Stimulated activated CD4-positive, alpha-beta T cell treated with anti-CD3 and anti-CD28 coated beads, TNF-alpha, amount 100 ng/mL, for 4 hours (primary cell): Measurements from ENCODE around the gene CECR2.

Experiments used
- DNase-seq, 3 experiments: peaks; one replicate each; pipeline ENCODE4 v3.0.0-alpha.2; 2020; ENCODE audit warnings: low read depth in 3 of 3

Gene CECR2

DNA sequence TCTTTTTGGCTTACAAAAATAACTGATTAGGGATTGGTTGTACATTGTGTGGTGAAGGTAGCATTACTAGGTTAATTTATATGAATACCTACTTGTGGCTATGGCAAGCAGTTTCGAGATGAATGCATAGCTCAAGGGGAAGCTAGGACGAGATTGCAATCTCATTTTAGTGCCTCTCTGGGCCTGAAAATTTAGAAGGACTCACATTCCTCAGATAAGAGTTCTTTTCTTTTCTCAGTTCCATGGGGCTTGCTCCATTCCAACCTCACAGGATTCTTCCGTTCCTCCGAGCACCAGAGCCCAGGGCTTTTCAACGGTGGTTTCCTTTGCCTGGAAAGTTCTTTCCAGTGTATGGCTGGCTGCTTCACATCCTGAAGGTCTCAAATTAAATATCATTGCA is 82.1 kb downstream of the CECR2 start:
- no peak for DNase-seq

DNA sequence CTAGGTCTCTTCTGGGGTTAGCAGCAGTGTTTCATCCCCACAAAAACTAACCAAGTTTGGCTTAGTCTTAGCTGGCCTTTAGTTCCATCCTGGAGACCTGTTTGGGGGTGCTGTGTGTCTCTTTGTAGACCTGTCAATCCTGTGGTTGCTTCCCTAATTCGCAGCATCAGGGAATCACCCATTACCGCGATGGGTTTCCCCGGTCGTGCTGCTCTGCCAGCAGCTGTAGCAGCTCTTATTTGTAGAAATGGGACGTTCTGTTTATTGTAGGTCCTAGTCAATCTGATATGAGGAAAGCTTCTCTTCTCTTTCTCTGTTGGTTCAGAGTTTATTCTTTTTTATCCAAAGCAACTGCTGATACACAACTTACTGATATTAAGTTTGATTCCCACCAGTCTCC is 91.6 kb downstream of the CECR2 start:
- no peak for DNase-seq

DNA sequence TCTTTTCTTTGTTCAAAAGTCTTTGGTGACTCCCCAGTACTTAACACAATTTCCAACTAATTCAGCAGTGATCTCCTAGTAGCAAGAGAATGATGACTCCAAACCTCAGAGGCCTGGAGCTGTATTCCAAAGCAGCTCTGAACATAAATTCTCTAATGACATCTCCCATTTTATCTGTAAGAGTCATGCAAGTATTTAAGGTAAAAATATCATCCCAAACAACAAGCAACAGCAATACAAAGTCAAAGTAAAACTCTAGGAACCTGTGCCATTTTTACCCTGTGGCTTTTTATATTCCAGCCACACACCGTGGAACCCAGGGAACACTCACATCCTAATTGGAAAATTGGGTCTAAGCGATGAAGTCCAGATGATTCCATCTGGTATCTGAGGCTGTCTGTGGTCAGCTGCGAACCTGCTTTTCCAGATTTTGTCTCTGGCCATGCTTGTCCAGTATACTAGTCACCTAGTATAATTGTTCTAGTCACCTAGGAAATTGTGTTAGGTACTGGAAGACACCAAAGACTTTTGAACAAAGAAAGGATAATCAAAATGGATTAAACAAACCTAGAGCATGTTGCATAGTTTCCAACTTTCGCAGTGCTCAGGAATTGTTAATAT is 101.7 kb downstream of the CECR2 start:
- DNase-seq, result no peak

DNA sequence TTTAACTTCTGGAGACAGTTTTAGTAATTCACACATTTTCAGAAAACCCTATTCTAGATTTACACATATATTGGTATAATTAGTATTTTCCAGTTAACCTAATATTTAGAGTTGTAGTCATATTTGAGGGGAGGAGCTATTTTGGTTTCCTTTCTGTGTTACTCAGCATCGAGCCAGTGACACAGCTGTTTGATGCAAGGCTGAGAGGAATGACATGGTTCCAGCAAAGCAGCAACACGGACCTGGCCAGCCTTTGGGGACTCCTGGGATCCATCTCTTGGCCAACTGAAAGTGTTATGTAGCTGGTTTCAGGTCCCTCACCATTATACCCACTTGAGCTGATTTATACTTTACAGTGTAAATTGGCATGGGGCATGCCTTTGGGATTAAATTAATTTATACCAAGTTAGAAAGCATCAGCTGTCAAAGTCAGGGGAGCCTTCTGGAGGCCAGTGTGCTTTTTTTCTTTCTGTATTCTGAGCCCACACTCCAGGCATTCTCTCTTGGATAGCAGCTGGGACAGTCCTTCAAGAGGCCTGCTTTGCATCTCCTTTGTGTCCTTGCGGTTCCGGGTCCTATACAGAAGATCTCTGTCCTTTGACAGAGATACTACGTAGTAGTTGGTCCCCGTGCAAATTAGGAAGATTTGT is 102.8 kb downstream of the CECR2 start:
- no peak for DNase-seq

DNA sequence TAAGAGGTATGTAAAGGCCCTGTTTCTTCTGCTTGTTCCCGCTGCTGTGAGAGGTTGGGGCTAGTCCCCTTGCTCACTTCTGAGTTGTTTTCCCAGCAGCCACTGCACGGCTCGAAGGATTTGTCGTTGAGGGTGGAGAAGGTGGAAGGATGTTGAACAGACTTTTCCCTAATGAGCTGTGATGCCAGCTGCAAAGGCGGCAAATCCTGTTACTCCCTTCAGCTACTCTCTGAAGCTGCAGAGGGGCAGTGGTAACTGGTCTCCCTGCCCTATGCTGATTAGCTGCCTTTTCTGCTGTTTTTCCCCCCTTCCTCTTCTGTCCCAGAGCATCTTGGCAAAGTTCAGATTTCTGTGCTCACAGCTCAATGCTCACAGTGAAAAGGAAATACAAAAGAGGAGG is 103.7 kb downstream of the CECR2 start:
- DNase-seq, result no peak

DNA sequence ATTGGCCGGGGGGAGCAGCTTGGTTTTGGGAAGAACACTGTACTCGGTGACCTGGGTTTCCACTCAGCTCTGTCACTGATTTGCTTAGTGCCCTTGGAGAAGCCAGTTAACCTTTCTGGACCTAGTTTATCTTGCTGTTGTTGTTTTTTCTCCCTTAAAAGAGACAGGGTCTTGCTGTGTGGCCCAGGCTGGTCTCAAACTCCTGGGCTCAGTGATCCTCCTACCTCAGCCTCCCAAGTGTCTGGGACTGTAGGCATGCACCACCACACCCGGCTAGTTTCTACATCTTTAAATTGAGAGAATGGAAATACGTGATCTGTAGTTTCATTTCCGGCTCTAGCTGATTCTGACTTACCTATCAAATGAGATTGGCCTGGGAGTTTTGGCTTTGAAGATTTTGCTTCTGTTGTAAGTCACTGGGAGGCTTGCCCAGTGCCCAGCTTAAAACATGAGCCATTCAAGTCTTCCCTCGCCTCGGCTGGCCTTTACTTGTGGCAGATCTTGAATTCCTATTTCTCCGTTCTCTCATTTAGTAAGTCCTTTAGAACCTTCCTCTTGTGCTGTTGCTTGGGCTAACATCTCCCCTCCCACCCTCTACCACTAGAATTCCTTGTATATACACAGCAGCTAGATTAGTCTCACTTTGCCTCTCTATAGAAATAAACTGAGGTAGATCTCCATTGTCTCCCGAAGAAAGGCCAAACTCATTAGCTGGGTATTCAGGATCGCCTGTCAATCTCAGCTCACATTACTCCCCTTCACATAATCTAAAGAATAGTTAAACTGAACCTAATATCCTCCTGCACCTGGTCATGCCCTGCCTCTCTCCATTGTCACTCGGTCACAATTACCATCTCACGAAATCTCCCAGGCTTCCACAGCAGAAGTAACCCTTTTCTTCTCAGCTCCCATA is 106.3 kb downstream of the CECR2 start:
- no peak for DNase-seq

DNA sequence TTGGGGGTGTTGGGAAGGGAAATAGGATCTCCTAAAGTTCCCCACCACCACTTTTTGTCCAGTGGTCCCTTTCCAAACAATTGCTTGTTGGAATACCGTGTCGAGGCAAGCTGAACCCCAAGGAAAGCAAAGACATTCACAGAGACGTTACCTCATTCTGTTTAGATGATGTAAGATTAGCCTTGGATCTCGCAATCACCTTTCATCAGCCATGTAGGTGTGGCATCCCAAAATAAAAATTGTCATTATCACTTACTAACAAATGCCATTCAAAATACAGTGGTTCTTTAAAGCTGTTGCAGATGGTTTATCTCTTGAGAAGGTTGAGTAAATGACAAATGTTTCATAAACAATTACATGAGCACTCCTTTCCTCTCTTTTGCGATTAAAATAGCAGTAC is 107.6 kb downstream of the CECR2 start:
- no peak for DNase-seq

DNA sequence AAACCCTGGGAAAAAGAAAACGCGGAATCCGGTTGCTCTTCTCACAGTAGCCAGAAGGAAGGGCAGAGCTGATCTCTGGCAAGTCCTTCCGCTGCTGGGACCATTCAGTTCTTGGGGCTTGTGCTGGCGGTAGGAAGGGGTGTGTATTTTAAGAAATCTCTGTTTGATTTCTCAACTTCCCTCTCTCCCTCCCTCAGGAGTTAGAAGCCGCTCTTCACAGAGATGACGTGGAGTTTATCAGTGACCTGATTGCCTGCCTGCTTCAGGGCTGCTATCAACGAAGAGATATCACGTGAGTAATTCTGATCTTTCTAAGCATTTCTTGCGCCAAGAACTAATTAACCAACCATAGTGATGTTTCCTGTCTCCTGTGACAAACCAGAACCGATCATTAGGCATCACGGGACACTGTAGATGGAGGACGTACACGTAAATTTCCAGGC is 108.2 kb downstream of the CECR2 start:
- DNase-seq, result no peak

DNA sequence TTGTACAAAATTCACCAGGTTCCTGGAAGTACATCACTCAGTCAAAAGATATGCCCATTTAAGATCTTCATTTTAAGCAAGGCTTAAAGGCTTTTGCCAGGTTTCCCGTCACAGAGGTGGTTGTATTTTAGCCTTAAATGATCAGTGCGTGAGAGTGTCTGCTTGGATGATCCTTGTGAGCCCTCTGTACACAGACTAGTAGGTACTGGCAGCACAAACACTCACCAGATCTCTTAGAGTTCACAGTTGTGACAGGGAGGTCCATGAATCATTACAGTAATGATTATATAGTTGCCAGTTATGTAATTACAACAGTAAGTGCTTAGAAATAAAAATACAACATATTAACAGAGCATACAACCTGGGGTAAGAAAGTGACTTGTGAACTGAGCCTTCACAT is 109.9 kb downstream of the CECR2 start:
- DNase-seq, result no peak

DNA sequence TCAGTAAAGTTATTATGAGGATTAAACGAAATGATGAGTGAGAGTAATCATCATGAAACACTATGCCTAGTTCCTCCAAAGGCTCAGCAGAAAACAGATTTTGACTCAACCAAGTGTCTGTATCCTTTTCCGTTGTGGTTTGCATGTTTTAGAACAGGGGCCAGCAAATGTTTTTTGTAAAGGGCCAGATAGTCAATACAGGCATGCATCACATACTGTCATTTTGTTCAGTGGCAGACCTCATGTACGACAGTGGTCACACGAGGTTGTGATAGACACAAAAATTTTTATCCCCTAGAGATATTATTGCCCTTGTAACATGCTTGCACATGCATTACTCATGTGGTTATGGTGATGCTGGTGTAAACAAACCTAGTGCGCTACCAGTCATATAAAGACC is 112.2 kb downstream of the CECR2 start:
- DNase-seq, result no peak

DNA sequence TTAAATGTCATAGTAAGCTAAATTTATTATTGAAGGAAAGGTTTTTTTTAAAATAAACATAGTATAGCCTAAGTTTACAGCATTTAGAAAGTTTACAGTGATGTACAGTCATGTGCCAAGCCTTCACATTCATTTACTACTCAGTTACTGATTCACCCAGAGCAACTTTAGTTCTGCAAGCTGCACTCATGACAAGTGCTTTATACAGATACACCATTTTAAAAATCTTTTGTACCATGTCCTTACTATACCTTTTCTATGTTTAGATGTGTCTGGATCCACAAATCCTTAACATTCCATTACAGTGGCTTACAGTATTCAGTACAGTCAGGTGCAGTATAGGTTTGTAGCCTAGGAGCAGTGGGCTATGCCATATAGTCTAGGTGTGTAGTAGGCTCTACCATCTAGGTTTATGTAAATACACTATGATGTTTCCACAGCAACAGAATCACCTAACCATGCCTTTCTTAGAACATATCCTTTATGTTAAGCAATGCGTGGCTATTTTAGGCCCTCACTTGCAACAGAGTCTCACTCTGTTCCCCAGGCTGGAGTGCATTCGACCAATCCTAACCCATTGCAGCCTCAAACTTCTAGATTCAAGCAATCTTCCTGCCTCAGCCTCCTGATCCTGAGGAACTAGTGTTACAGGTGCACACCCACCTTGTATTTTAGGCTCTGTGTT is 114.6 kb downstream of the CECR2 start:
- DNase-seq, result no peak

DNA sequence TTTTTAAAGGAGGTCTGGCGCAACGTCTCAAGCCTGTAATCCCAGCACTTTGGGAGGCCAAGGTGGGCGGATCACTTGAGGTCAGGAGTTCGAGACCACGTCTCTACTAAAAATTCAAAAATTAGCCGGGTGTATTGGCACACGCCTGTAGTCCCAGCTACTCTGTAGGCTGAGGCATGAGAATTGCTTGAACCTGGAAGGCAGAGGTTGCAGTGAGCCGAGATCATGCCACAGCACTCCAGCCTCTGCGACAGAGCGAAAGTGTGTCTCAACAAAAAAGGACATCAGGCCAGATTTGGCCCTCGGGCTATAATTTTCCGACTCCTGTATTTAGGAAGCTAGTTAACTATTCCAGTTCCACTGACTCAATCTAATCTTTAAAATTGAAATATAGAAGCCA is 115.3 kb downstream of the CECR2 start:
- no peak for DNase-seq

DNA sequence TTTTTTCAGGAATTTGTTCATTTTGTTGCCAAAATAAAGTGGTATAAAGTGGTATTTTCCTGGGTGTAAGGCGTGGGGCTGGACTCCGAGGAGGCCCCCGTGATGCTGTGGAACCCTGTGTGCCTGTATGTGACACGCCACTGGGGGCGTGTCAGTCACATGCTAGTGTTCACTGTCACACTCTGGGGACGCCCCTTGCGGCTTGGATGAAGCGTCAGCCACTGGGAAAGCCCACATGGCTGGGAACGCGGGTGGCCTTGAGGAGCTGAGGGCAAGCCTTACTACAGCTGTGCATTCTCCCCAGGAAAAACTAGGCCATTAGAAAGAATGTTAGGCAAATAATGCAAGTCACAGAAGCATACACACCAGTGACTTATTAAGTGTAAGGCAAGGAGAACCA is 117.1 kb downstream of the CECR2 start:
- no peak for DNase-seq

DNA sequence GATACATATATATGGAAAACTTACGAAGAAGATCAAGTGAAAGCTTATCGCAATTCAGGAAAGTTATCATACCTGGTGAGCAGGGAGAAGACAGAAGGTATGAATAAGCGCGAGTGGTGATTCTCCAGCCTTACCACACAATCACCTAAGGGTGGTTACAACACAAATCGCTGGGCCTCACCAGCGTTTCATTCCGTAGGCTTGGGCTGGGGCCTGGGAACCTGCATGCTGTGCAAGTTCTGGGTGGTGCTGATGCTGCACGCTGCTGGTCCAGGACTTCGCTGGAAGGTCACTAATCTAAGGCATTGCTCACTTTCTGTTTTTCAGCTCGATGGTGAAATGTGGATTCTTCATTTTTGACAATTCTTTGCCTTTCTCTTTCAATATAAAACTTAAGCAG is 117.5 kb downstream of the CECR2 start:
- DNase-seq, result no peak

DNA sequence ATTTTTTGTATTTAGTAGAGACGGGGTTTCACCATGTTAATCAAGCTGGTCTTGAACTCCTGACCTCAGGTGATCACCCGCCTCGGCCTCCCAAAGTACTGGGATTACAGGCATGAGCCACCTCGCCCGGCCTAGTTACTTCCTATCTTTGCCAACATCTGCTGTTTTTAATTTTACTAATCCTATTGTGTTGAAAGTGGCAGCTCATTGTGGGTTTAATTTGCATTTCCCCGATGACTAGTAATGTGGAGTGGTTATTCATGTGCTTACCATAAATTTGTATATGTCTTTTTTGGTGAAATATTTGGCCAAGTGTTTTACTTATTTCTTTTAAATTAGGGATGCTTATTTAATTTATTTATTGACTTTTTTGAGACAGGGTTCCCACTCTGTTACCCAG is 119.8 kb downstream of the CECR2 start:
- DNase-seq, result no peak

DNA sequence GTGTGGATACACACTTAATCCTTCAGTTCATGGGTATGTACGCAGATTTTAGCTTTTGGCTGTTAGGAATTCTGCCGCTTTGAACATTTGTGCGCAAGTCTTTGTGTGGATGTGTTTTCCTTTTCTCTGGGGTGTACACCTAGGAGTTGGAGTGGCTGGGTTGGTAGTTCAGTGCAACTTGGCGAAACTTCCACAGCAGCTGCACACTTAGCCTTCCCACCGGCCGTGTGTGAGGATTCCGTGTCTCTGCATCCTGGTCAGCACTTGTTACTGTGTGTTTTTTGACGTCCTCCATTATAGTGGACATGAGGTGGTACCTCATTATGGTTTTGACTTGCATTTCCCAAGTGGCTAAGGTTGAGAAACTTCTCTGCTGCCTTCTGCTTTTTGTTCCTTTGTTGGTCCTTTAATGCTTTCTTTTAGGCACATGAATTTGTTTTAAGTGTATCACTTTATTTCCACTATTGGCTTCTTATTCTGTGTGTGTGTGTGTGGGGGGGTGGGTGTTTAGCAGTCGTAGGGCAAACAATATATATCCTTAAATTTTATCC is 121.9 kb downstream of the CECR2 start:
- no peak for DNase-seq

DNA sequence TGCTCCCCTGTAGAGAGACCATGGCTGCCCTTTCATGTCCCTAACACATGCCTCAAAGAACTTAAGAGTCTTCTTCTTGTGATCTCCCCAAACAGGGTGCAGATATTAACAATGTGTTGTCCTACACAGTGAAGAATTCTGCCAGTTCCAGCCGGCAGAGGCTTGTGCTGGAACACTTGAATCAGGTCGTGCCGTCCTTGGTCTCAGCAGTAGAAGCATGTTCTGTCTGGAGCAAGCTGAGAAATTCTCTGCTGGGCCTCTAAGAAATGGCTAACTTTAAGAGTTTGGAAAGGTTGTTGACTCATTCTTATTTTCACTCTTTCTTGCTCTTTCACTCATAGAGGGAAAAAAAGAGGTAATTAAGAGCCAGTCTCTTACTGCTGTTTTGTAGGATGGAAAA is 123.0 kb downstream of the CECR2 start:
- DNase-seq, result no peak

DNA sequence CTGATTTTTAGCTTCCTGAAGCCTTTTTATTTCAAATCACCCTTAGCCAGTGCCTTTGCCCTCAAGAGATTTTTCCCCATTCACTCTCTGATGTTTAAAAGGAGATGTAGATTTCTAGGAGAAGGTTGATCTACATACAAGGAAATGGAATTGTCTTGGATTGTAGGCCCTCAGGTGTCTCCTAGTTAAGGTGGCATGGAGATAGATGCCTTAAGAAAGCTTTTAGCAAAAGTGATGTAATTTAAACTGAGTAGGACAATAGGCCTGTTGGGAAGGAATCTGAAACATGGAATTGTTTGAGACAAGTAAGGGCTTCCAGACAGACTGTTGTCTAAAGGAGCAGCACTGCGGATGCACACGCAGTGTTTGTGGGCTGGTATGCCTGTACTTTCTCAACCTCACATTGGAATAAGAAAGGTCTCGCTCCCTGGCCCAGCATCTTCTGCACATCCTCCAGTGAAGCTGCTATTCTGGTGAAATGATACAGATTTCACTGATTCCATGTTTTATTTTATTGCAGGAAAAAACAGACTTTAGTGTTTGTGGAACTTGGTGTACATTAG is 124.2 kb downstream of the CECR2 start:
- DNase-seq, result no peak

DNA sequence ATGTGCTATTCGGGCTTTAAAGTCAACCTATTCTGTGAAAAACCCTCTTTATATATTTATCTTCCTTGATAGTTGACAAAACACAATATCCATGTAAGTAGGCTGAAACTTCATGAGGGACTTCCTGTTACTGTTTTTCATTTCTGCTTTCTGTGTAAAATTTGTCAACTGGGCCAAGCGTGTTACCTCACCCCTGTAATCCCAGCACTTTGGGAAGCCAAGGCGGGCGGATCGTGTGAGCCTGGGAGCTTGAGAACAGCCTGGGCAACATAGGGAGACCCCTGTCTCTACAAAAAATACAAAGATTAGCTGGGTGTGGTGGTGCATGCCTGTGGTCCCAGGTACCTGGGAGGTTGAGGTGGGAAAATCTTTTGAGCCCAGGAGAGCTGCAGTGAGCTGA is 127.6 kb downstream of the CECR2 start:
- DNase-seq, result no peak

DNA sequence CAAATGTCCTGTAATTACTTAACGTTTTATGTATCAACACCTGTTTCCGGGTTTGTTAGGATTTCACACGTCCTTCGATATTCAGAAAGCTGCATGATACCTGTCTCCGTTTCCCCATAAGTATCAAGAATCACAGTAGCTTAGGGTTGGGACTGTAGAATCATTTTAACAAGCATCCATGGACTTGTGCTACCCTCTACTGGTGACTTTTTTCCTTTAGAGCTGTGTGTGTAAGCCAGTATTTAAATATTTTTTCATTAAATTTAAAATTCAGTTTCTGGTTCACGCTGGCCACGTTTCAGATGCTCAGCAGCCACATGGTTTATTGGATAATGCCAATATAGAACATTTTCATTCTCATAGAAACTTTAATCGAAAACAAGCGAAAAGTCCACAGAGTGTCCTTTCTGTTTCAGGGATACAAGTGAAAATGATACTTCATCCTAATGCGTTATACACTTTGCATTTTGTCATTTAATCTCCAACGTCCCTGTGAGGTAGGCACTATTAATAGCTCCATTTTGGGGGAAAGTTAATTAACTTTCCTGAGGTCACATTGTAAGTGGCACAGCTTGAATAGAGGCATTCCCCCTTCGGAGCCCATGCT is 132.5 kb downstream of the CECR2 start:
- no peak for DNase-seq

DNA sequence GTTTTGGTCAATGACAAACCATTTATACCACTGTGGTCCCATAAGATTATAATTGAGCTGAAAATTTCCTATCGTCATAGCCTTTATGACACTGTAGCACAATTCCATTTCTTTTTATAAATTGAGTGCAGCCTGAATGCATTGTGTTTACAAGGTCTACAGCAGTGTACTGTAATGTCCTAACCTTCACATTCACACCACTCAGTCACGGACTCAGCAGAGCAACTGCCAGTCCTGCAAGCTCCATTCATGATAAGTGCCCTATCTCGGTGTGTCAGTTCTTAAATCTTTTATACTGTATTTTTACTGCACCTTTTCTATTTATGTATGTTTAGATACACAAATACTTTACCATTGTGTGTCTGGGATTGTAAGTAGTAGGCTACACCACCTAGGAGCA is 138.8 kb downstream of the CECR2 start:
- DNase-seq, result no peak
